ENCODE data around the gene LRRK1. TPM values are rescaled to one million over a fixed set of nuclear protein-coding genes. Genes with fewer than 3 reads are reported as not detected.

LRRK1 gene
- total RNA-seq, 4 donors from 2014 or later, result 12.1 to 23.8 (median 15.2) TPM

- TF ChIP-seq CTCF (IDR thresholded peaks at IDR 0.05) (no peak), EP300 (IDR thresholded peaks at IDR 0.05) (no peak), POLR2AphosphoS5 (IDR thresholded peaks at IDR 0.05) (no peak), POLR2A (IDR thresholded peaks at IDR 0.05) (no peak)
- Histone ChIP-seq H3K27me3 (peaks cover 39% of the 10 kb centered on the region), H3K27ac (peak overlapping the region in 2 of 4 donors; percentile 7 to 40), H3K4me1 (peaks cover 0 to 19% (median 12%) of the 10 kb centered on the region in 3 donors), H3K36me3 (peaks cover 0 to 10% of the 10 kb centered on the region in 2 donors), H3K4me3 (no peak overlapping the region), H3K9me3 (no peaks in the 10 kb centered on the region)
- 80 to 84% methylated on average over 5 to 9 of the region's 21 CpGs for WGBS, 2 donors (ENCODE audit: low coverage in 1 of 2)
- no peak for ATAC-seq
Observed at GRCh38 chr15:100891307-100892012, 27.7 kb upstream of the LRRK1 start.

GRCh38 chr15:100892013-100892355 lies 27.2 kb upstream of the LRRK1 start:
- ATAC-seq, result no peak
- Histone ChIP-seq H3K4me3 (no peak overlapping the region), H3K27me3 (peaks cover 39% of the 10 kb centered on the region), H3K27ac (peak overlapping the region in 1 of 4 donors; percentile 40), H3K4me1 (peaks cover 0 to 19% (median 12%) of the 10 kb centered on the region in 3 donors), H3K9me3 (no peaks in the 10 kb centered on the region), H3K36me3 (peaks cover 0 to 10% of the 10 kb centered on the region in 2 donors)
- TF ChIP-seq CTCF (IDR thresholded peaks at IDR 0.05) (no peak), POLR2AphosphoS5 (IDR thresholded peaks at IDR 0.05) (no peak), EP300 (IDR thresholded peaks at IDR 0.05) (no peak), POLR2A (IDR thresholded peaks at IDR 0.05) (no peak)
- 58 to 80% methylated on average over 1 to 4 of the region's 6 CpGs for WGBS, 2 donors (ENCODE audit: low coverage in 1 of 2)

- peaks cover 34% of the 10 kb centered on the region for H3K27me3 ChIP-seq
- H3K9me3 ChIP-seq, result no peaks in the 10 kb centered on the region
- no peak overlapping the region for H3K27ac ChIP-seq
- peaks cover 0 to 10% of the 10 kb centered on the region in 2 donors for H3K36me3 ChIP-seq
- WGBS, 2 donors (ENCODE audit: low coverage in 1 of 2), result 82 to 90% methylated on average over 4 of the region's 6 CpGs
- peaks cover 0 to 19% (median 12%) of the 10 kb centered on the region in 3 donors for H3K4me1 ChIP-seq
- H3K4me3 ChIP-seq, result no peak overlapping the region
- TF ChIP-seq POLR2AphosphoS5 (IDR thresholded peaks at IDR 0.05), result no peak
- TF ChIP-seq EP300 (IDR thresholded peaks at IDR 0.05), result no peak
- TF ChIP-seq CTCF (IDR thresholded peaks at IDR 0.05), result no peak
- no peak for TF ChIP-seq POLR2A (IDR thresholded peaks at IDR 0.05)
- no peak for ATAC-seq
Observed at GRCh38 chr15:100893261-100893963, 25.7 kb upstream of the LRRK1 start.

- Histone ChIP-seq H3K27me3 (peaks cover 34% of the 10 kb centered on the region), H3K4me3 (no peak overlapping the region), H3K36me3 (peaks cover 0 to 10% of the 10 kb centered on the region in 2 donors), H3K27ac (no peak overlapping the region), H3K9me3 (no peaks in the 10 kb centered on the region), H3K4me1 (peaks cover 0 to 20% (median 9%) of the 10 kb centered on the region in 3 donors)
- ATAC-seq, result no peak
- 64% methylated on average over 5 of the region's 9 CpGs; no CpG with 5 or more reads in 1 of the 2 donors for WGBS, 2 donors (ENCODE audit: low coverage in 1 of 2)
- no peak for TF ChIP-seq POLR2AphosphoS5 (IDR thresholded peaks at IDR 0.05)
Observed at GRCh38 chr15:100893964-100894295, 25.2 kb upstream of the LRRK1 start.

GRCh38 chr15:100895721-100896120 lies 23.4 kb upstream of the LRRK1 start:
- no peak for ATAC-seq
- WGBS, 2 donors (ENCODE audit: low coverage in 1 of 2), result 94% methylated on average over 4 of the region's 13 CpGs; no CpG with 5 or more reads in 1 of the 2 donors
- Histone ChIP-seq H3K27me3 (peaks cover 17% of the 10 kb centered on the region), H3K4me1 (peaks cover 0 to 26% (median 5%) of the 10 kb centered on the region in 3 donors), H3K27ac (no peak overlapping the region), H3K4me3 (no peak overlapping the region), H3K36me3 (peaks cover 0 to 10% of the 10 kb centered on the region in 2 donors), H3K9me3 (no peaks in the 10 kb centered on the region)
- TF ChIP-seq CTCF (IDR thresholded peaks at IDR 0.05), result no peak

All from gastroesophageal sphincter (tissue), 4 donors.